Measurements from ENCODE around the gene GIPC3.
"Not testable (repeated sequence)": the region's sequence is repeated elsewhere in the genome, so short reads cannot be mapped to it uniquely, and the experiment has no call there.

The GIPC3 gene

GRCh38 chr19:3550947-3551791, 34.1 kb upstream of the GIPC3 start:
- DNase-seq (ENCODE audit: low read depth in 2 of 2) = no peak

- DNase-seq (ENCODE audit: low read depth in 2 of 2) = no peak
Observed at GRCh38 chr19:3551792-3552095, 33.5 kb upstream of the GIPC3 start.

- DNase-seq (ENCODE audit: low read depth in 2 of 2) = no peak
Observed at GRCh38 chr19:3554254-3555083, 30.8 kb upstream of the GIPC3 start.

DNA sequence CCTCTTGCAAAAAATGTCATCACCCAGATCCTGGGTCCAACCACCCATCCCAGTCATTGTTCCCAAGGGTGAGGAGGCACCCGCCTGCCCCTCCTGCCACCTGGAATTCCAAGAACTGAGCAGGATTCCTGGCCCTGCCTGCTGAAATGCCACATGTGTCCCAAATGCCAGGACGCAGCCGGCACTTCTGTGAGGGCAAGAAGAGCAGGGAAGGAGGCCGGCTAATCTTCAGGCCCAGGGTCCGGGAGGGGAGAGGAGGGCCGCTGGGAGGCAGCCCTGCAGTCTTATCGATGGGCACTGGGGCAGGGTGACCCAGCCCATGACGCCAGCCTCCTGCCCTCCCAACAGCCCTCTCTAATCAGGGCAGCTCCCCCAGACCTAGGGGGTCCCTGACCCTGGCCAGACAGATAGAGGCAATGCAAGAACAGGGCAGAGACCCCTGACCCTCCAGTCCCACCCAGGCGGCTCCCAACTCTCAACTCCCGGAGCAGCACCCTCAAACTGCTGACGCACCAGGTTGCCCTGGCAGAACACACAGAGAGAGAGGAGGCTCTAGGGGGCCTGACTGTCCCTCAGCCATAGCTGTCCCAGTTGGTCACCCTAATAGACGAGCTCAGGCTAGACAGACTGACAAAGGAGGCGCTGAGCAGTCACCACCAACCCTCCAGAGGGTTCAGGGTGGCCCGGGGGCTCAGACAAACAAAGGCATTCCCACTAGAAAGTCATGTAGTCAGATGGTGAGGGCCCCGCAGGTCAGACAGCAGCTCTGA, 29.4 kb upstream of the GIPC3 start:
- no peak for DNase-seq (ENCODE audit: low read depth in 2 of 2)

- no peak for DNase-seq (ENCODE audit: low read depth in 2 of 2)
Observed at GRCh38 chr19:3556423-3556977, 28.8 kb upstream of the GIPC3 start.

- peak; percentile 41 to 52 for DNase-seq (ENCODE audit: low read depth in 2 of 2)
Observed at GRCh38 chr19:3556978-3557460, 28.3 kb upstream of the GIPC3 start.

DNA sequence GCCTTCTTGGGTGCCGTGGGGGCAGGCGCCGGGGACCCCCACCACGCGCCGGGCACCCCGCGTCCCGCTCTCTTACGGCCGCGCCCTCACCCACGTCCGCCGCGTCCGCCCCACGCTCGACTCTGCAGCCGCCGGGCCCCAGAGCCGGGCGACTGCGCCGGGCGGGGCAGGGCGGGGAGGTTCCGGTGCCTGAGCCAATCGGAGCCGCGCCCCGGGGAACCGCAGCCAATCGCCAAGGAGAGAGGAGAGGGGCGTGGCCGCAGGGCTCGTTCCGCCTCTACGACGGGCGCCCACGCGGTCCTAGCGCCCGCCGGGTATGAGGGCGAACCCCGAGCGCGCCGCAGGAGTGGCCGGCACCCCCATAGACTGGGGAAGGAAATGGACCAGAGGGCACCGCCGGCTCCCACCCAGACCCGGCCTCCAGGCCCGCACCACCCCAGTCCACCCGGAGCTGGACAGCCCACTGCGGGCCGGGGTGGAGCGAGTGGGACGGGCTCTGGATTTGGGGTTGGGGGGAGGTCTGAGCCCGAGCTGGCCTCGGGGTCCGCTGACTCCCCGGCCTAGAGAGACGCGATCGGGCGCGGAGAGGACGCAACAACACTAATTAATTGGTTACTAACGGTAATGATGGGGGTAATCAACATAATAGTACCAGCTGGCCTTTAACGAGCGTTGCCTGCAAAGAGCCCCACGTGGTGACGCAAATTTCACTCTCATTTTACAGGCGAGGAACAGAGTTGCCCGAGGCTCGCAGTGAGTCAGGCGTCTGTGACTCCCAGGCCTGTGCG, 27.6 kb upstream of the GIPC3 start, which contains the start of gene MFSD12:
TSS of gene MFSD12 (minus strand) at position 126 of the 788 bp plus-strand sequence. CDS start 183 bp downstream, outside the sequence.
- DNase-seq (ENCODE audit: low read depth in 2 of 2) = peak; percentile 90 to 95

GRCh38 chr19:3563709-3564524, 21.4 kb upstream of the GIPC3 start:
- no peak for DNase-seq (ENCODE audit: low read depth in 2 of 2)

- no peak for DNase-seq (ENCODE audit: low read depth in 2 of 2)
Observed at GRCh38 chr19:3565139-3565538, 20.1 kb upstream of the GIPC3 start.

- not testable (repeated sequence) for DNase-seq (ENCODE audit: low read depth in 2 of 2)
Observed at GRCh38 chr19:3570042-3570441, 15.2 kb upstream of the GIPC3 start.

- DNase-seq (ENCODE audit: low read depth in 2 of 2) = no peak
Observed at GRCh38 chr19:3570606-3571011, 14.7 kb upstream of the GIPC3 start.

DNA sequence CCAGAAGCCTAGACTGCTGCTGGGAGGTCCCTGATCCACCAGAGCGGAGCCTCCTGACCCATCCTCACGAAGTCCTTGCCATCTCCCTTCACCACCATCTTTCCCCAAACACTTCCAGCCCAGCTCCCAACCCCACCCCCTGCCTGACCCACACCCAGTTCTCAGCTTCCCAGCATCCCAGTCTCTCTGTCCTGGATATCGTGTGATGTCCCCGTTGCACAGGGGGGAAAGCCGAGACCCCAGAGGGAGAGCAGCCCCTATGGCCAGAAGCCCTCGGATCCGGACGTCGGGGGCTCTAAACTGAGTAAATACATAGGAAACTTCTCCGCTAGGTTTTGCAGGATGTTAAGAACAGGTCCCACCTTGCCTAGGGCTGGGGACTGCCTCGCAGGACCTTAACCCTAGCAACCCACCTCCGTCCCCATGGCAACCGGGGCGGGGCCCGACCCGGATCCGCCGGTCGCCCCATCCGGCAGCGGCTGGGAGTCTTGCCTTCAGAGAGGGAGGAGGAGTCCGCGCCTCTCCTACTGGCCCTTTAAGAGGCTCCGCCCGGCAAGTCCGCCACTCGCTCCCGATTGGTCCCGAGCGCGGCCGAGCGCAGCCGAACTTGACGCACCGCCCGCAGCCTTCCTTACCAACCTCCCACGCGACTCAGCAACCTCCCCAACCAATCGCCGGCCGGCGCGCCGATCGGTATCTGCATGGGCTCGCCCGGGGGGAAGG, 13.0 kb upstream of the GIPC3 start:
- peak; percentile 99 for DNase-seq (ENCODE audit: low read depth in 2 of 2)

DNA sequence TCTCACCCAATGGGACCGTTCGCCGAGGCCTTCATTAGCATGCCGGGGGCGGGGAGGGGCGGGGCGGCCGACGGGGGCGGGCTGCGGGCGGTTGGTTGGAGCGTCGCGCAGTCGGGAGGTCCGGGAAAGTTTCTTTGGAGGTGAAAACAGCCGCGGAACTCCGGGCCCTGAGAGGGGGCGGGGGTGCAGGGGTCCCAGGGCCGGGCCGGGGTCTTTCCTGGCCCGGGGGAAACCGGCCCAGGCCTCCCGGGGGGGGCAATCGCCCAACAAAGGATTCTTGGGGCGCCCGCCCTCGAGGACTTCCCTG, 12.5 kb upstream of the GIPC3 start, which contains the start of gene HMG20B:
TSS of gene HMG20B (plus strand) at position 90 of the 307 bp plus-strand sequence. CDS start 366 bp downstream, outside the sequence.
- no peak for DNase-seq (ENCODE audit: low read depth in 2 of 2)

GRCh38 chr19:3573162-3573857, 12.0 kb upstream of the GIPC3 start:
- no peak for DNase-seq (ENCODE audit: low read depth in 2 of 2)

DNA sequence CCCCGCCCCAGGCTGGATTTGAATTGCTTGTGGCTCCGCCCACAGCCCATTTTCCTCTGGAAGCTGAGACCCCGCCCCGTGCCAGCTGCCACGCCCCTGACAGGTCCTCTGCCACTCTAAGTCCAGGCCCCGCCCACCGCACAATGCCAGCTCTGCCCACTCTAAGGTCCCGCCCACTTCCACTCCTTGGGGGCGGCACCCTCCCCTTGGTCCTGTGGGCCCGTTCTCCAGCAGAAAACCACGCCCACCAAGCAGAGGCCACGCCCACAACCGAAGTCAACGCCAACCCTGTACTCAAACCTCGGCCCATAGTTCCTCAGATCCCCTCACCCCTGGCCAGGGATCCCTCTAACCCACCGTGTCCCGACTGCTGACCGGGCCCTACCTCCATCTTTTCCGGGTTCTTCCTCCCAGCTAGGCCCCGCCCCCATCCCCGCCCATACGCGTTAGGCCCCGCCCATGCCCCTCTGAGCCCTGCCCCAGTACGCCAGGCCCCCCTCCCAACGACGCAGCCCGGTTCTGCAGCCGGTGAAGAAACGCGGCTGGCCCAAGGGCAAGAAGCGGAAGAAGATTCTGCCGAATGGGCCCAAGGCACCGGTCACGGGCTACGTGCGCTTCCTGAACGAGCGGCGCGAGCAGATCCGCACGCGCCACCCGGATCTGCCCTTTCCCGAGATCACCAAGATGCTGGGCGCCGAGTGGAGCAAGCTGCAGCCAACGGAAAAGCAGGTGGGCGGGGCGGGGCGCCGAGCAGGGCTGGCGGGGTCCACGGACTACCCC, 11.2 kb upstream of the GIPC3 start:
- DNase-seq (ENCODE audit: low read depth in 2 of 2) = peak; percentile 61 to 91

GRCh38 chr19:3575260-3575741, 10.0 kb upstream of the GIPC3 start:
- DNase-seq (ENCODE audit: low read depth in 2 of 2) = no peak

- DNase-seq (ENCODE audit: low read depth in 2 of 2) = no peak
Observed at GRCh38 chr19:3575949-3576673, 9.2 kb upstream of the GIPC3 start.
